ENCODE data around the gene SAV1. TPM values are rescaled to one million over a fixed set of nuclear protein-coding genes. Genes with fewer than 3 reads are reported as not detected.

Gene SAV1
- total and polyA plus RNA-seq, 2 of the 13 experiments (the other 11 are each of a cell fraction or from before 2014, with no cell fraction given), result 7.3 to 8.2 TPM

DNA sequence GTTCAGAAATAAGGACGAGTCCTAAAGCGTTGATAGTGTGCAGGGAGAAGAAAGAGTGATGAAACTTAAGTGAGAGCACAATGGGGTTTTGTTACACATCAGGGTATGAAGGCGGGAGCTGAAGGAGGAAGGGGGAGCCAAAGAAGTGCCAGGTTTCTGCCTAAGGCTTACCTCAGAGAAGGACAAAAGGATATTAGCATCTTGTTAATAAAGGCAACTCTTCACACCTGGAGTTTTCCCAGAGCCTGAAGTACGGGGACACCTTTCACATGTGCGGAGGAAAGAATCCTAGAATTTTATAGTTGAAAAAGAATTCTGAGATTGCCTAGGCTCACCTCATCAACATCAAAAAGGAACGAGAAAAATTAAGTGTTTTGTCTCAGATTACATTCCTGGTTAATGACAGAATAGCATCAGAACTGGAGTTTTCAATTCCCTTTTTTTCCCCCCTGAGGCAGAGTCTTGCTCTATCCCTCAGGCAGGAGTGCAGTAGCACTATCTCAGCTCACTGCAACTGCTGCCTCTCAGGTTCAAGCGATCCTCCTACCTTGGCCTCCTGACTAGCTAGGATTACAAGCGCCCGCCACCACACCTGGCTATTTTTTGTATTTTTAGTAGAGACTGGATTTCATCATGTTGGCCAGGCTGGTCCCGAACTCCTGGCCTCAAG is 2.2 kb upstream of the SAV1 start:
- H3K27me3 ChIP-seq (ENCODE audit: control insufficient read depth in 1 of 2, insufficient read depth in 2 of 2, low read length in 2 of 2), result no peaks in the 10 kb centered on the region
- peaks cover 20% of the 10 kb centered on the region for H3K79me2 ChIP-seq (ENCODE audit: insufficient read depth, low read length)
- CTCF ChIA-PET (ENCODE audit: low intra/inter-chr PET ratio, low total read pairs), result no interaction called here
- in situ Hi-C loops (cut with HindIII; ENCODE audit: extremely low pct_ligation_motif_present, low pct_unique_long_range_greater_than_20kb) (no loop called here), intact Hi-C loops (cut with micrococcal nuclease; ENCODE audit: unreplicated experiment) (no loop called here)
- 65% methylated on average over 10 of the region's 10 CpGs for WGBS (ENCODE audit: low lambda C conversion rate)
- no peaks in the 10 kb centered on the region for H3K36me3 ChIP-seq (replicated peaks in 1 of 2; ENCODE audit: control insufficient read depth in 1 of 2, insufficient read depth in 2 of 2, low read length in 2 of 2)
- POLR2A ChIA-PET, result no interaction called here
- peaks cover 2% of the 10 kb centered on the region; the same call in 1 of the 2 replicates for H4K20me1 ChIP-seq (ENCODE audit: insufficient read depth, low read length)
- BruUV-seq (replicated peaks), result no TSS peak
- peaks cover 39% of the 10 kb centered on the region for H3K4me1 ChIP-seq (ENCODE audit: insufficient read depth, low read length)
- no peaks in the 10 kb centered on the region for H3K9me3 ChIP-seq (ENCODE audit: low read length)
- peak overlapping the region; percentile 79 for H3K4me2 ChIP-seq (ENCODE audit: low read depth, low read length)
- H3K27ac ChIP-seq (ENCODE audit: extremely low read length, insufficient read depth, low read length), result no peak overlapping the region
- no peak for FAIRE-seq
- no peak overlapping the region for H3K9ac ChIP-seq (ENCODE audit: insufficient read depth, low read depth, low read length)
- no peak overlapping the region for H2AFZ ChIP-seq (ENCODE audit: low read length)
- no peak for DNase-seq (ENCODE audit: low spot score)
- no peak for TF ChIP-seq RFX5 (IDR thresholded peaks at IDR 0.05; ENCODE audit: low read depth, low read length)
- TF ChIP-seq POLR2AphosphoS2 (IDR thresholded peaks at IDR 0.05; ENCODE audit: low read depth, low read length), result no peak
- TF ChIP-seq TBL1XR1 (IDR thresholded peaks at IDR 0.05; ENCODE audit: borderline replicate concordance, low read length, partially characterized antibody), result no peak
- no peak for TF ChIP-seq ZNF446 (CRISPR knock-in tag; IDR thresholded peaks at IDR 0.05)
- no peak for TF ChIP-seq HMGXB4 (CRISPR knock-in tag; IDR thresholded peaks at IDR 0.05; ENCODE audit: borderline replicate concordance in 1 of 2, low read depth in 1 of 2)
- no peak for TF ChIP-seq ZNF550 (CRISPR knock-in tag; IDR thresholded peaks at IDR 0.05; ENCODE audit: borderline replicate concordance)
- no peak overlapping the region for H3K4me3 ChIP-seq (replicated peaks in 1 of 3; ENCODE audit: insufficient read depth in 1 of 3, low read depth in 2 of 3, low read length in 3 of 3)
- no peak for ATAC-seq
